Measurements from ENCODE around the gene DPH7. TPM values are rescaled to one million over a fixed set of nuclear protein-coding genes. Genes with fewer than 3 reads are reported as not detected.
"Not testable (repeated sequence)": the region's sequence is repeated elsewhere in the genome, so short reads cannot be mapped to it uniquely, and the experiment has no call there.

Gene DPH7
- total RNA-seq, 1 experiment from 2014 or later: 58.4 TPM

GRCh38 chr9:137556069-137556838 lies 22.5 kb downstream of the DPH7 start:
- Mint-ChIP-seq H3K4me1 (ENCODE audit: low read depth, unreplicated experiment) (peaks cover 22% of the 10 kb centered on the region), H3K4me3 (ENCODE audit: unreplicated experiment) (no peak overlapping the region), H3K9me3 (ENCODE audit: unreplicated experiment) (no peaks in the 10 kb centered on the region), H3K27me3 (ENCODE audit: insufficient read depth, unreplicated experiment) (no peaks in the 10 kb centered on the region), H3K27ac (ENCODE audit: unreplicated experiment) (peak overlapping the region; percentile 36), H3K36me3 (ENCODE audit: insufficient read depth, unreplicated experiment) (peaks cover 95% of the 10 kb centered on the region)
- intact Hi-C loops (cut with micrococcal nuclease; ENCODE audit: unreplicated experiment): no loop called here
- CTCF ChIA-PET: no interaction called here
- no peak for DNase-seq
- TF ChIP-seq CTCF (IDR thresholded peaks at IDR 0.05; ENCODE audit: insufficient read depth in 1 of 2, low read depth in 1 of 2, low read length in 1 of 2, severe bottlenecking in 1 of 2, unreplicated experiment in 1 of 2): no peak
- Histone ChIP-seq H3K36me3 (ENCODE audit: control insufficient read depth, insufficient read depth, low read length) (no peaks in the 10 kb centered on the region; the same call in 1 of the 2 replicates), H3K4me1 (no peaks in the 10 kb centered on the region; the same call in 1 of the 2 replicates), H3K9me3 (no peaks in the 10 kb centered on the region), H3K27me3 (replicated peaks; ENCODE audit: control insufficient read depth, insufficient read depth, low read length) (no peaks in the 10 kb centered on the region), H3K4me3 (ENCODE audit: low read depth, low read length) (no peak overlapping the region)
- POLR2A ChIA-PET: no interaction called here
- no TSS peak for BruUV-seq (replicated peaks)

GRCh38 chr9:137555179-137555578 lies 23.5 kb downstream of the DPH7 start:
- intact Hi-C loops (cut with micrococcal nuclease; ENCODE audit: unreplicated experiment): no loop called here
- no peaks in the 10 kb centered on the region for H3K27me3 ChIP-seq (replicated peaks; ENCODE audit: control insufficient read depth, insufficient read depth, low read length)
- H3K4me3 ChIP-seq (ENCODE audit: low read depth, low read length): no peak overlapping the region
- H3K4me3 Mint-ChIP-seq (ENCODE audit: unreplicated experiment): no peak overlapping the region
- peak overlapping the region; percentile 36 for H3K27ac Mint-ChIP-seq (ENCODE audit: unreplicated experiment)
- CTCF ChIA-PET: no interaction called here
- peaks cover 93% of the 10 kb centered on the region for H3K36me3 Mint-ChIP-seq (ENCODE audit: insufficient read depth, unreplicated experiment)
- peaks cover 22% of the 10 kb centered on the region for H3K4me1 Mint-ChIP-seq (ENCODE audit: low read depth, unreplicated experiment)
- no peaks in the 10 kb centered on the region for H3K27me3 Mint-ChIP-seq (ENCODE audit: insufficient read depth, unreplicated experiment)
- peaks cover under 1% of the 10 kb centered on the region; the same call in 1 of the 2 replicates for H3K4me1 ChIP-seq
- no TSS peak for BruUV-seq (replicated peaks)
- H3K9me3 ChIP-seq: no peaks in the 10 kb centered on the region
- TF ChIP-seq CTCF (IDR thresholded peaks at IDR 0.05; ENCODE audit: insufficient read depth in 1 of 2, low read depth in 1 of 2, low read length in 1 of 2, severe bottlenecking in 1 of 2, unreplicated experiment in 1 of 2): no peak
- no peaks in the 10 kb centered on the region; the same call in 1 of the 2 replicates for H3K36me3 ChIP-seq (ENCODE audit: control insufficient read depth, insufficient read depth, low read length)
- H3K9me3 Mint-ChIP-seq (ENCODE audit: unreplicated experiment): no peaks in the 10 kb centered on the region
- DNase-seq: no peak
- POLR2A ChIA-PET: no interaction called here

GRCh38 chr9:137554349-137554748 lies 24.4 kb downstream of the DPH7 start:
- Mint-ChIP-seq H3K27me3 (ENCODE audit: insufficient read depth, unreplicated experiment) (no peaks in the 10 kb centered on the region), H3K27ac (ENCODE audit: unreplicated experiment) (no peak overlapping the region), H3K36me3 (ENCODE audit: insufficient read depth, unreplicated experiment) (peaks cover 87% of the 10 kb centered on the region), H3K4me3 (ENCODE audit: unreplicated experiment) (no peak overlapping the region), H3K9me3 (ENCODE audit: unreplicated experiment) (no peaks in the 10 kb centered on the region), H3K4me1 (ENCODE audit: low read depth, unreplicated experiment) (peaks cover 16% of the 10 kb centered on the region)
- Histone ChIP-seq H3K27me3 (replicated peaks; ENCODE audit: control insufficient read depth, insufficient read depth, low read length) (no peaks in the 10 kb centered on the region), H3K36me3 (ENCODE audit: control insufficient read depth, insufficient read depth, low read length) (no peaks in the 10 kb centered on the region; the same call in 1 of the 2 replicates), H3K4me3 (ENCODE audit: low read depth, low read length) (no peak overlapping the region), H3K9me3 (no peaks in the 10 kb centered on the region), H3K4me1 (peaks cover 5% of the 10 kb centered on the region; the same call in 1 of the 2 replicates)
- no TSS peak for BruUV-seq (replicated peaks)
- POLR2A ChIA-PET: no interaction called here
- CTCF ChIA-PET: no interaction called here
- DNase-seq: no peak
- TF ChIP-seq CTCF (IDR thresholded peaks at IDR 0.05; ENCODE audit: insufficient read depth in 1 of 2, low read depth in 1 of 2, low read length in 1 of 2, severe bottlenecking in 1 of 2, unreplicated experiment in 1 of 2): no peak
- intact Hi-C loops (cut with micrococcal nuclease; ENCODE audit: unreplicated experiment): loop anchor here (5.0 kb wide), 1 partner anchor 53 kb away; the partner anchor contains the start of gene ARRDC1

GRCh38 chr9:137553654-137554053 lies 25.1 kb downstream of the DPH7 start:
- H3K4me3 Mint-ChIP-seq (ENCODE audit: unreplicated experiment); BruUV-seq (replicated peaks); POLR2A ChIA-PET; H3K9me3 Mint-ChIP-seq (ENCODE audit: unreplicated experiment); H3K4me3 ChIP-seq (ENCODE audit: low read depth, low read length); DNase-seq; H3K9me3 ChIP-seq; H3K27ac Mint-ChIP-seq (ENCODE audit: unreplicated experiment); CTCF ChIA-PET; H3K27me3 Mint-ChIP-seq (ENCODE audit: insufficient read depth, unreplicated experiment); H3K36me3 ChIP-seq (ENCODE audit: control insufficient read depth, insufficient read depth, low read length); H3K4me1 ChIP-seq; H3K27me3 ChIP-seq (replicated peaks; ENCODE audit: control insufficient read depth, insufficient read depth, low read length): not testable (repeated sequence)
- peaks cover 16% of the 10 kb centered on the region for H3K4me1 Mint-ChIP-seq (ENCODE audit: low read depth, unreplicated experiment)
- intact Hi-C loops (cut with micrococcal nuclease; ENCODE audit: unreplicated experiment): loop anchor here (5.0 kb wide), 1 partner anchor 54 kb away; the partner anchor contains the start of gene ARRDC1
- peaks cover 82% of the 10 kb centered on the region for H3K36me3 Mint-ChIP-seq (ENCODE audit: insufficient read depth, unreplicated experiment)
